OCI-LY7 (cell line): ENCODE results near the gene CYP4A11. TPM values are rescaled to one million over a fixed set of nuclear protein-coding genes. Genes with fewer than 3 reads are reported as not detected.

Experiments used
- small RNA-seq: library from RNA; depleted of rRNA; stranded (forward); fragments of <200 nt; gene quantifications from one replicate; pipeline ENCODE3, GENCODE V24; 2014
- total RNA-seq, 2 experiments: library from RNA; depleted of rRNA in 1 of 2; stranded (reverse); fragments of >200 nt in 1 of 2; shearing (Covaris generic) in 1 of 2; gene quantifications; 2 replicates each; pipeline ENCODE4 v1.2.3, GENCODE V29; 2014 to 2022

The CYP4A11 gene
- total RNA-seq, 2 experiments from 2014 or later = not detected

Small RNA genes within 50 kb of the gene (small RNA-seq; reads per million reads assigned to genes)
- not detected for gene CYP4A26P

Other genes starting within 250 kb of the CYP4A11 start
- gene EFCAB14, start 222.4 kb downstream of the CYP4A11 start, total RNA-seq (2014; rRNA removed; shearing (Covaris generic)) = 24.8 and 29.9 TPM in 2 replicates
- gene EFCAB14, start 222.4 kb downstream of the CYP4A11 start, total RNA-seq (2022) = 38.3 and 38.8 TPM in 2 replicates
- not detected in 2 replicates for gene CYP4B1, start 142.4 kb downstream of the CYP4A11 start, total RNA-seq (2014; rRNA removed; shearing (Covaris generic))
- gene CYP4B1, start 142.4 kb downstream of the CYP4A11 start, total RNA-seq (2022) = not detected in 2 replicates
- gene CYP4X1, start 82.2 kb upstream of the CYP4A11 start, total RNA-seq (2014; rRNA removed; shearing (Covaris generic)) = not detected in 2 replicates
- gene CYP4X1, start 82.2 kb upstream of the CYP4A11 start, total RNA-seq (2022) = not detected in 2 replicates
- gene CYP4Z1, start 125.8 kb upstream of the CYP4A11 start, total RNA-seq (2014; rRNA removed; shearing (Covaris generic)) = not detected in 2 replicates
- gene CYP4Z1, start 125.8 kb upstream of the CYP4A11 start, total RNA-seq (2022) = not detected in 2 replicates
- gene CYP4A22, start 196.0 kb upstream of the CYP4A11 start, total RNA-seq (2014; rRNA removed; shearing (Covaris generic)) = not detected in 2 replicates
- not detected in 2 replicates for gene CYP4A22, start 196.0 kb upstream of the CYP4A11 start, total RNA-seq (2022)
- not detected in 2 replicates for gene PDZK1IP1, start 248.6 kb upstream of the CYP4A11 start, total RNA-seq (2014; rRNA removed; shearing (Covaris generic))
- not detected in 2 replicates for gene PDZK1IP1, start 248.6 kb upstream of the CYP4A11 start, total RNA-seq (2022)